T47D (cell line): ENCODE measurements around the gene ZNF414.

Experiments used
- DNase-seq, 2 experiments: peaks; one replicate each; pipeline versions ENCODE4 v3.0.0 to v3.0.0-alpha.2; 2011 to 2012; ENCODE audit warnings: low read depth in 1 of 2, low spot score in 1 of 2
- JUND ChIP-seq: IDR thresholded peaks from 2 replicates; pipeline ENCODE4 v1.6.1; 2012; ENCODE audit warnings: low read depth
- in situ Hi-C: cut with HindIII; loops from 2 replicates; pipeline ENCODE4 v1.10.0; 2016; ENCODE audit warnings: low sequenced_read_pairs, low pct_unique_long_range_greater_than_20kb

The ZNF414 gene

DNA sequence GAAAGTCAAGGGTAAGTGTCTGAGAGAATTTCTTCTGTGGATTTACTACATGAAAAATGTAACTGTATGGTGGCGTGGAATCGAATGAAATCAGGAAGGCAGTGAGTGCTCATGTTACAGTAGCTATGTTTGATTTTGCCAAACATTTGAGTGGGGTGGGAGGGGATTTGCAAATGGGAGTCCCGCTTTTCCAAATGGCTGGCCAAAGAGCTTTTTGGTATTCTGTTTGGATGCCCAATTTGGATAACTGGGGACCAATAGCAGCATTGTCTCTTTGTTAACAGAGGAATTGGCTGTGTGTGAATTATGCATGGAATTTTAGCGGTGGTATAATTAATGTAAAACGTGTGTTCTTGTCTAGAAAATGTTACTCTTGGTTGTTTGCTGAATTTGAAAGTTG, 51.4 kb downstream of the ZNF414 start:
- in situ Hi-C loops: no loop called here
- no peak for DNase-seq
- no peak for TF ChIP-seq JUND

DNA sequence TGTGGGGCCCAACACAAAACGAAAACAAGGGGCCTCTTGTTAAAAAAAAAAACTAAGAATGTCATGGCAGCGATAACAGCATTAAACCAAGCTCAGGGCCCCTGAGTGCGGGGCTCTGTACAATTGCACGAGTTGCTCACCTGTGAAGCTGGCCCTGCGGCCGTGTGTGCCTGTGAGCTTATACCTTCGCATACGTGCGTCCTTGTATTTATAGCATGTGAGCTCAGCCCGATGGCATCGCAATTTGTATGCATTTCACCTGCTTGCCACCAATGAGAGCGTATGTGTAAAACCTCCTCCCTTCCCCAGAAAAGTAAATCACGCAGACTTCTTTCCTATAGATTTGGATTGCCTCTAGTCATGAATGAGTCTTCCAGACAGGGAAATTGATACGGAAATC, 52.1 kb downstream of the ZNF414 start:
- no peak for DNase-seq
- no peak for TF ChIP-seq JUND
- in situ Hi-C loops: no loop called here

DNA sequence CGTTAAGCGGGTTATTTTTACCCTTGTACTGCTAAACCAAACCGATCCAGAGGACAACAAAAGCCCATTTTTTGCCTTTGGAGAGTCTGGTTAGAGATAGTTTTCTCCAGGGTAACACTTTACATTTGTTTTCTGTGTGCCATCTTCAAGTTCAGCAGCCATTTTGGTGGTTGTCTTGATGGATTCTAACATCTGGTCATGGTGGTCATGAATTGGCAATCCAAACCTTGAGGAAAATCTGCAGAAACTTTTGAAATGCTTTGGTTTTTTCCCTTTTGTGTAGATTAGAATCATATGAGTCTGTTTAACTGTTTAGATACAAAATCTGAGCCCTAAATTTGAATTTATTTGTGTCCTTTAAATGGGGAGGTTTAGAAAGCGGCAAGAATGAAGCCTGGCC, 52.6 kb downstream of the ZNF414 start:
- TF ChIP-seq JUND: no peak
- no peak for DNase-seq
- in situ Hi-C loops: no loop called here

DNA sequence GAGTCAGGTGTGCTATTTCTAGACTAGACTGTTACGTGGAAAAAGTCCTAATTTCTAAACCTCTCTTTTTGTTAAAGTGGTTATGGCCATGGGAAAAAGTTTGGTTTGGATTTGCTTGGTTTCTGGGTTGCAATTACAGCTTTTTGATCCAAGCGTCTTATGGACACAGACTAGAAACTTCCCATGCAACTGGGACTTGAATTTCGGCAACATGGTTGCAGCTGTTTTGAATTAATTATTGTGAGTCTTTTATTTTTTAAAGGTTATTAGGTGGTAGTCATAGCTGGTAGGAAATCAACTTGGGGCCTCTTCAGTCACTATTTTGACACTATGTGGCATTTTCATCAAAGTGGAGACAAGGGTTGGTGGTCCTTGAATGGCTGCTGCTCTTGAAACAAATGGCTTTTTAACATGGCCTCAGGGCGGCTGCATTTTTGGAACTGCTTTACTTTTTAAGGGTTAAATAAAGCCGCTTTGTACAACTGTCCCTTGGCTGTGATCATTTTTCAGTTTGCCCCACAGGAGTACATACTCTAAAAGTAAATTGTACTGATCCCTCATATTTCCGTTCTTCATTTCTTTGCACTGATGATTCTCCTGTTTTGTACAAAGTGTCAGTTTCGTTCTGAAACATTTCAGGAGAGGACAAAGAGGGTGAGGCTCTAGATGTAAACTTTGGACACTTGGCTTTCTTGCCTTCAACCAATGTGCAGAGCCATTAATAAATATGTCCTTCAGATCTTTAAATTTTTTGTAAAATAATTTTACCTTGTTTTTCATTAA, 53.3 kb downstream of the ZNF414 start:
- DNase-seq: no peak
- no peak for TF ChIP-seq JUND
- in situ Hi-C loops: no loop called here
